Mesendoderm (in vitro differentiated cells): Measurements from ENCODE around the gene OR52E8.

Source experiments
- DNase-seq: peaks from one replicate; pipeline ENCODE4 v3.0.0; 2013
- H2AK5ac ChIP-seq: 2 replicates; pipeline ENCODE4 v1.6.1; 2013; ENCODE audit warnings: low read length, inconsistent platforms
- H2BK120ac ChIP-seq: 2 replicates; pipeline ENCODE4 v1.6.1; 2013; ENCODE audit warnings: low read depth, mild to moderate bottlenecking, low read length, moderate library complexity, mixed read lengths
- H2BK15ac ChIP-seq: replicated peaks from 2 replicates; pipeline ENCODE4 v1.6.1; 2013; ENCODE audit warnings: low read depth, mild to moderate bottlenecking, moderate library complexity
- H2BK5ac ChIP-seq: 2 replicates; pipeline ENCODE4 v1.6.1; 2013; ENCODE audit warnings: low read length, inconsistent platforms
- H3K18ac ChIP-seq: 2 replicates; pipeline ENCODE4 v1.6.1; 2013; ENCODE audit warnings: mild to moderate bottlenecking, low read length, mixed read lengths
- H3K23ac ChIP-seq: one replicate; pipeline ENCODE4 v1.6.1; 2013; ENCODE audit warnings: low read length
- H3K27ac ChIP-seq: 2 replicates; pipeline ENCODE4 v1.5.1; 2013; ENCODE audit warnings: low read depth, mild to moderate bottlenecking, inconsistent platforms, low read length, moderate library complexity
- H3K27me3 ChIP-seq: 2 replicates; pipeline ENCODE4 v1.6.1; 2013; ENCODE audit warnings: low read length, control low read depth, mild to moderate bottlenecking, inconsistent platforms; ENCODE audit not compliant: insufficient read depth, poor library complexity
- H3K36me3 ChIP-seq: 2 replicates; pipeline ENCODE4 v1.6.1; 2013; ENCODE audit warnings: low read length, inconsistent platforms; ENCODE audit not compliant: control insufficient read depth, insufficient read depth
- H3K4ac ChIP-seq: one replicate; pipeline ENCODE4 v1.6.1; 2013; ENCODE audit warnings: low read depth, mild to moderate bottlenecking, low read length, moderate library complexity
- H3K4me1 ChIP-seq: 2 replicates; pipeline ENCODE4 v1.6.1; 2013; ENCODE audit warnings: low read depth, low read length, inconsistent platforms; ENCODE audit not compliant: control insufficient read depth
- H3K4me2 ChIP-seq: 2 replicates; pipeline ENCODE4 v1.6.1; 2013; ENCODE audit warnings: low read length
- H3K4me3 ChIP-seq: 2 replicates; pipeline ENCODE4 v1.5.1; 2013; ENCODE audit warnings: mild to moderate bottlenecking, low read length
- H3K56ac ChIP-seq: one replicate; pipeline ENCODE4 v1.6.1; 2013; ENCODE audit warnings: low read length
- H3K79me1 ChIP-seq: 2 replicates; pipeline ENCODE4 v1.6.1; 2013; ENCODE audit warnings: low read length, inconsistent platforms
- H3K79me2 ChIP-seq: 2 replicates; pipeline ENCODE4 v1.6.1; 2013; ENCODE audit warnings: mild to moderate bottlenecking, low read length; ENCODE audit not compliant: control insufficient read depth, insufficient read depth
- H3K9ac ChIP-seq: 2 replicates; pipeline ENCODE4 v1.6.1; 2013; ENCODE audit warnings: low read length, inconsistent platforms
- H4K5ac ChIP-seq: one replicate; pipeline ENCODE4 v1.6.1; 2013; ENCODE audit warnings: low read length
- H4K8ac ChIP-seq: one replicate; pipeline ENCODE4 v1.6.1; 2013; ENCODE audit warnings: low read depth, mild to moderate bottlenecking, control low read depth, low read length, moderate library complexity
- WGBS: extraction: QIAGEN DNeasy Blood & Tissue Kit; methylation state at CpG from one replicate; pipeline ENCODE4 v1.1.7; 2013; ENCODE audit warnings: low lambda C conversion rate, missing lambda C conversion rate; ENCODE audit not compliant: insufficient coverage; ENCODE audit errors: extremely low coverage; 5-methylcytosine and 5-hydroxymethylcytosine counted together

OR52E8 gene

DNA sequence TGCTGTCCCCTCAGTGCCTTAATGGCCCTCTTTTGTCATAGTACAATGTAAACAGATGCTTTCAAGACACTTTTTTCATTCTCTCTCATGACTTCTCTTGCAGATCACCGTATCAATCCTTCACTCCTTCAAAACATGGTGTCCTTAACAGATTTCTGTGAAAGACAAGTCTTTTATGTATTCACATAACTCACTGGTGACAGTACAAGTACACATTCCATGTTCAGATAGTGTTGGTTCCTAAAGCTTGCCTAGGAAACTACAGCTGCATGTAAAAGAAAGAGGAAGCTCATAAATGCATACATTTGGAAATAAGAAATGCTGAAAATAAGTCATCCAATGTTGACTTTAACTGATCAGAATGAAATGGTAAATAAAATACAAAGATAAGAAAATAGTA is 10.8 kb downstream of the OR52E8 start:
- no peaks in the 10 kb centered on the region for H3K36me3 ChIP-seq
- H3K23ac ChIP-seq: no peak overlapping the region
- no peak for DNase-seq
- H3K27me3 ChIP-seq: no peaks in the 10 kb centered on the region
- no peak overlapping the region for H4K8ac ChIP-seq
- no peak overlapping the region for H2BK5ac ChIP-seq
- no peak overlapping the region for H3K27ac ChIP-seq
- no peak overlapping the region for H2BK15ac ChIP-seq
- no peak overlapping the region for H3K4me2 ChIP-seq
- no peak overlapping the region for H3K4ac ChIP-seq
- H2BK120ac ChIP-seq: no peak overlapping the region
- no peak overlapping the region for H3K9ac ChIP-seq
- no CpG with 5 or more reads among the region's 1 CpG for WGBS
- H3K56ac ChIP-seq: no peak overlapping the region
- H3K79me1 ChIP-seq: no peaks in the 10 kb centered on the region
- H2AK5ac ChIP-seq: no peak overlapping the region
- no peak overlapping the region for H3K18ac ChIP-seq
- H4K5ac ChIP-seq: no peak overlapping the region
- H3K4me3 ChIP-seq: no peak overlapping the region
- H3K4me1 ChIP-seq: no peaks in the 10 kb centered on the region
- H3K79me2 ChIP-seq: no peaks in the 10 kb centered on the region

DNA sequence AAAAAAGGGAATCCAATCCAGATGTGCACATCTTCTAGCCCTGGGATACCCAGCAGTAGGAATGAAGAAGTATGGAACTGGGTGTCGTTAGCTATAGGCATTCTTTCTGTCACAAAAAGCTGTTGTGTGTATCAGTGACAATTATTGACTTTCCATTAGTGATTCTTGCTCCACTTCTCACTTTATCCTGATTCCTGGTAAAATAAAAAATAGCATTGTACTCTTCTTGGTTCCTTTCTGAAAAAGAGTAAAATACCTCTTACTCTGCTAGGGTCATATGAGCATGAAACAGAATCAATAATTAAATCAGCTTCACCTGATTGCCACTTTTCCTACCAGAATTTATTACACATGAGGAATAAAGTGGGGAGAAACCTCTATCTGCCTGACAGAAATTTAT is 15.7 kb downstream of the OR52E8 start, which contains the start of gene OR52E6:
Gene OR52E6 (minus strand): TSS at position 101 of the 400 bp plus-strand sequence. CDS start 0 bp downstream, at position 101.
- H2BK120ac ChIP-seq: no peak within 1 kb of the TSS
- H3K4me1 ChIP-seq: no peaks in the 10 kb centered on the region
- no CpG with 5 or more reads among the region's 1 CpG for WGBS
- H3K79me2 ChIP-seq: no peaks in the 10 kb centered on the region
- no peak for DNase-seq
- H2BK15ac ChIP-seq: no peak within 1 kb of the TSS
- no peak within 1 kb of the TSS for H2AK5ac ChIP-seq
- no peak within 1 kb of the TSS for H4K8ac ChIP-seq
- no peak within 1 kb of the TSS for H2BK5ac ChIP-seq
- H3K56ac ChIP-seq: no peak within 1 kb of the TSS
- H3K4me3 ChIP-seq: no peak within 1 kb of the TSS
- no peak within 1 kb of the TSS for H3K4ac ChIP-seq
- H3K9ac ChIP-seq: no peak within 1 kb of the TSS
- no peak within 1 kb of the TSS for H3K18ac ChIP-seq
- H3K4me2 ChIP-seq: no peak within 1 kb of the TSS
- no peak within 1 kb of the TSS for H3K27ac ChIP-seq
- no peak within 1 kb of the TSS for H3K23ac ChIP-seq
- H3K27me3 ChIP-seq: no peaks in the 10 kb centered on the region
- no peak within 1 kb of the TSS for H4K5ac ChIP-seq
- H3K79me1 ChIP-seq: no peaks in the 10 kb centered on the region
- no peaks in the 10 kb centered on the region for H3K36me3 ChIP-seq

DNA sequence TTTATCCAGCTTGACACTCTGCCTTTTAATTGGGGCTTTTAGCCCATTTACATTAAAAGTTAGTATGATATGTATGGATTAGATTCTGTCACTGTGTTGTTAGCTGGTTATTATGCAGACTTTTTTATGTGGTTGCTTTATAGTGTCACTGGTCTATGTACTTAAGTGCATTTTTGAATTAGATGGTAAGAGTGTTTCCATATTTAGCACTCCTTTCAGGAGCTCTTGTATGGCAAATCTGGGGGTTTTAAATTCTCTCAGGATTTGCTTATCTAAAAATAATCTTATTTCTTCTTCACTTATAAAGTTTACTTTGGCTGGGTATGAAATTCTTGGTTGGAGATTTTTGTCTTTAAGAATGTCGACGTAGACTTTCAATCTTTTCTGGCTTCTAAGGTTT is 19.8 kb downstream of the OR52E8 start:
- no peak overlapping the region for H4K8ac ChIP-seq
- DNase-seq: no peak
- H3K9ac ChIP-seq: no peak overlapping the region
- no peak overlapping the region for H2BK120ac ChIP-seq
- H3K23ac ChIP-seq: no peak overlapping the region
- no peak overlapping the region for H2BK15ac ChIP-seq
- no peak overlapping the region for H2BK5ac ChIP-seq
- H3K4ac ChIP-seq: no peak overlapping the region
- no peak overlapping the region for H3K4me2 ChIP-seq
- H3K56ac ChIP-seq: no peak overlapping the region
- H3K18ac ChIP-seq: no peak overlapping the region
- H3K27ac ChIP-seq: no peak overlapping the region
- no peaks in the 10 kb centered on the region for H3K36me3 ChIP-seq
- no peaks in the 10 kb centered on the region for H3K4me1 ChIP-seq
- no peak overlapping the region for H2AK5ac ChIP-seq
- H3K79me2 ChIP-seq: no peaks in the 10 kb centered on the region
- no peak overlapping the region for H3K4me3 ChIP-seq
- no peaks in the 10 kb centered on the region for H3K27me3 ChIP-seq
- no peak overlapping the region for H4K5ac ChIP-seq
- WGBS: no CpG with 5 or more reads among the region's 2 CpGs
- no peaks in the 10 kb centered on the region for H3K79me1 ChIP-seq

DNA sequence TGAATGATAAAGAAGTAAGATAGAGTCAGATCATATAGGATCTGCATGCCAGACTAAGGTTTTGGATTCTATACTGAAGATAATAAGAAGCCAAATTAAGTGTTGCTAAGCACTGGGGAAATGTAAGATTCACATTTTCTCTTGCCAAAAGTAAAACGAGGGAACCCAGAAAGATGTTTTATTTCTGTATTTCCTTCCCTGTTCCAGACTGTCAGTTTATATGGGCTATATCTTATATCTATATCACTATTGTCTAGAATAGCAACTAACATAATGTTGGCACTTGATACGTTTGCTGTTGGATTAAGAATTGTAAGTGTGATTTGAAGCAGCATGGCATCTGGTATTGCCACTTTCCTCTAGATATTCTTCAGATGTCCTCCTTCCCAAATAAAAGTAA is 24.0 kb downstream of the OR52E8 start:
- no peak for DNase-seq
- no peak overlapping the region for H3K4ac ChIP-seq
- H3K18ac ChIP-seq: no peak overlapping the region
- no peaks in the 10 kb centered on the region for H3K36me3 ChIP-seq
- H4K5ac ChIP-seq: no peak overlapping the region
- H2AK5ac ChIP-seq: no peak overlapping the region
- H3K4me1 ChIP-seq: no peaks in the 10 kb centered on the region
- no peak overlapping the region for H4K8ac ChIP-seq
- no peaks in the 10 kb centered on the region for H3K79me1 ChIP-seq
- no peak overlapping the region for H3K4me2 ChIP-seq
- H3K79me2 ChIP-seq: no peaks in the 10 kb centered on the region
- no peaks in the 10 kb centered on the region for H3K27me3 ChIP-seq
- no peak overlapping the region for H2BK120ac ChIP-seq
- H2BK15ac ChIP-seq: no peak overlapping the region
- no CpG with 5 or more reads among the region's 2 CpGs for WGBS
- no peak overlapping the region for H3K27ac ChIP-seq
- no peak overlapping the region for H3K9ac ChIP-seq
- H3K4me3 ChIP-seq: no peak overlapping the region
- H3K23ac ChIP-seq: no peak overlapping the region
- H3K56ac ChIP-seq: no peak overlapping the region
- no peak overlapping the region for H2BK5ac ChIP-seq

DNA sequence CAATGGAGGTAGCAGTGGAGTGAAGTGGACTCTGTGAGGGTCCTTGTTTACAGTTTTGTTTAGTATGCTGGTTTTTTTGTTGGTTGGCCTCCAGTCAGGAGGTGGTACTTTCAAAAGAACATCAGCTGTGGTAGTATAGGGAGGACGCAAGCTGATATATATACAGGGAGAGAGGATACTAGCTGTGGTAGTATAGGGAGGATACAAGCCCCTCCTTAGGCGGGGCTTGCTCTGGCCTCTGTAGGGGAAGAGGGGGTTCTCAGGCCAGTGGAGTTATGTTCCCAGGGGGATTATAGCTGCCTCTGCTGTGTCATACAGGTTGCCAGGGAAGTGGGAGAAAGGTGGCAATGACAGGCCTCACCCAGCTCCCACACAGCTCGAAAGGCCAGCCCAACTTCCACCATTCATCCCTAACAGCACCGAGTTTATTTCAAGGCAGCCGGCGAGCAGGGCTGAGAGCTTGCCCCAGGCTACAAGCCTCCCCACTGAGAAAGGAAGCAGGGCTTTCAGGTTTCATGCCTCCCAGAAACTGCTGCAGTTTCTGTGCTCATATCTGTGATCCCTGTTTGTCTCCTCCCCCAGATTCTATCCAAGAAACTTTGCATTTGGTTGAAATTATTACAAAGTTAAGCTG is 26.2 kb downstream of the OR52E8 start:
- no peak overlapping the region for H3K4me2 ChIP-seq

More for the DNA sequence above, 26.2 kb downstream of the OR52E8 start:
- Histone ChIP-seq H3K9ac (no peak overlapping the region), H2BK15ac (no peak overlapping the region), H3K4me3 (no peak overlapping the region), H3K18ac (no peak overlapping the region), H4K8ac (peak overlapping the region; percentile 82), H4K5ac (no peak overlapping the region), H2AK5ac (no peak overlapping the region), H3K79me1 (no peaks in the 10 kb centered on the region), H3K4ac (no peak overlapping the region), H3K56ac (no peak overlapping the region), H3K23ac (no peak overlapping the region), H2BK5ac (no peak overlapping the region), H3K4me1 (no peaks in the 10 kb centered on the region), H3K79me2 (no peaks in the 10 kb centered on the region), H2BK120ac (no peak overlapping the region), H3K36me3 (no peaks in the 10 kb centered on the region), H3K27me3 (no peaks in the 10 kb centered on the region), H3K27ac (peak overlapping the region; percentile 70)
- peak; percentile 65 for DNase-seq
- no CpG with 5 or more reads among the region's 6 CpGs for WGBS
